Measurements from ENCODE around the gene KCNH3. TPM values are rescaled to one million over a fixed set of nuclear protein-coding genes. Genes with fewer than 3 reads are reported as not detected.

The KCNH3 gene
- total and polyA plus RNA-seq, 2 experiments from 2014 or later: 0.21 to 0.52 TPM

GRCh38 chr12:49554266-49554665, 15.4 kb downstream of the KCNH3 start:
- H3K36me3 Mint-ChIP-seq (ENCODE audit: low read depth): peaks cover 12% of the 10 kb centered on the region
- peaks cover 38% of the 10 kb centered on the region for H3K27me3 ChIP-seq (ENCODE audit: insufficient read depth)
- H3K4me1 Mint-ChIP-seq: peaks cover 6% of the 10 kb centered on the region; the same call in 1 of the 3 replicates
- no peak for TF ChIP-seq ZNF331 (CRISPR knock-in tag; IDR thresholded peaks at IDR 0.05; ENCODE audit: low read depth)
- no peak for TF ChIP-seq REST (IDR thresholded peaks at IDR 0.05; ENCODE audit: unreplicated experiment)
- TF ChIP-seq CREB1 (CRISPR knock-in tag; IDR thresholded peaks at IDR 0.05; ENCODE audit: low read depth): no peak
- TF ChIP-seq NANOG (IDR thresholded peaks at IDR 0.05; ENCODE audit: borderline replicate concordance): no peak
- TF ChIP-seq JUNB (IDR thresholded peaks at IDR 0.05; ENCODE audit: unreplicated experiment): no peak
- no peak for TF ChIP-seq ETS1 (IDR thresholded peaks at IDR 0.05)
- no peak for TF ChIP-seq EZH2 (IDR thresholded peaks at IDR 0.05; ENCODE audit: low read depth, unreplicated experiment)
- TF ChIP-seq STAT1 (IDR thresholded peaks at IDR 0.05; ENCODE audit: unreplicated experiment): no peak
- no peak for TF ChIP-seq POLR2AphosphoS5 (IDR thresholded peaks at IDR 0.05; ENCODE audit: low read depth)
- TF ChIP-seq ZNF114 (CRISPR knock-in tag; IDR thresholded peaks at IDR 0.05): no peak
- no peak for TF ChIP-seq EZH2phosphoT487 (IDR thresholded peaks at IDR 0.05; ENCODE audit: unreplicated experiment)
- TF ChIP-seq ZNF462 (CRISPR knock-in tag; IDR thresholded peaks at IDR 0.05): no peak
- TF ChIP-seq CTCF (conservative IDR thresholded peaks at IDR 0.05; ENCODE audit: low read depth in 2 of 2): no peak
- H3K4me2 ChIP-seq: no peak overlapping the region
- H3K36me3 ChIP-seq (ENCODE audit: insufficient read depth): peaks cover 6% of the 10 kb centered on the region; the same call in 1 of the 2 replicates
- no peak overlapping the region for H2AFZ ChIP-seq
- no peak overlapping the region for H3K27ac Mint-ChIP-seq
- no peak overlapping the region for H3K4me3 Mint-ChIP-seq
- no peak overlapping the region for H3K4me3 ChIP-seq
- H3K27ac ChIP-seq (ENCODE audit: low read depth): no peak overlapping the region
- DNase-seq (ENCODE audit: low spot score): no peak
- H4K20me1 ChIP-seq (replicated peaks; ENCODE audit: insufficient read depth): no peaks in the 10 kb centered on the region
- H3F3A ChIP-seq (replicated peaks; ENCODE audit: low read depth): no peaks in the 10 kb centered on the region
- no peak for ATAC-seq
- H3K27me3 Mint-ChIP-seq (ENCODE audit: insufficient read depth, low read depth, poor library complexity): peaks cover 28% of the 10 kb centered on the region
- no peaks in the 10 kb centered on the region for H3K9me2 ChIP-seq (ENCODE audit: insufficient read depth)
- no peaks in the 10 kb centered on the region for H3K9me3 Mint-ChIP-seq
- no peaks in the 10 kb centered on the region for H3K79me2 ChIP-seq (replicated peaks; ENCODE audit: insufficient read depth)
- no peaks in the 10 kb centered on the region for H3K4me1 ChIP-seq (ENCODE audit: insufficient read depth)

Measured in GM23338 (cell line).